Liver (tissue), 9 donors: Measurements from ENCODE around the gene LMOD2. TPM values are rescaled to one million over a fixed set of nuclear protein-coding genes. Genes with fewer than 3 reads are reported as not detected.

ENCODE experiments used
- DNase-seq: peaks from one replicate; pipeline ENCODE4 v3.0.0-alpha.2; 2017; ENCODE audit warnings: low spot score
- H3K27ac ChIP-seq, 2 donors: one replicate each; pipeline ENCODE4 v1.7.0; 2013; ENCODE audit warnings: inconsistent platforms in 2 of 2, low read length in 2 of 2, control low read depth in 1 of 2, low read depth in 1 of 2, mild to moderate bottlenecking in 1 of 2
- H3K27me3 ChIP-seq, 4 donors: one replicate each; pipeline versions ENCODE4 v1.6.1 to v1.7.0; 2013; ENCODE audit warnings: low read length in 3 of 4, inconsistent platforms in 1 of 4, mild to moderate bottlenecking in 1 of 4, moderate library complexity in 1 of 4; ENCODE audit not compliant: control insufficient read depth in 4 of 4, insufficient read depth in 4 of 4
- H3K36me3 ChIP-seq, 4 donors: one replicate each; pipeline versions ENCODE4 v1.6.1 to v1.7.0; 2013; ENCODE audit warnings: low read length in 3 of 4, mild to moderate bottlenecking in 3 of 4, low read depth in 1 of 4, moderate library complexity in 1 of 4; ENCODE audit not compliant: control insufficient read depth in 4 of 4, insufficient read depth in 3 of 4
- H3K4me1 ChIP-seq, 4 donors: one replicate each; pipeline versions ENCODE4 v1.6.1 to v1.7.0; 2013; ENCODE audit warnings: low read length in 3 of 4, mild to moderate bottlenecking in 3 of 4, moderate library complexity in 1 of 4; ENCODE audit not compliant: control insufficient read depth in 4 of 4, insufficient read depth in 4 of 4
- H3K4me3 ChIP-seq, 3 donors: one replicate each; pipeline versions ENCODE4 v1.6.1 to v1.7.0; 2013; ENCODE audit warnings: low read length in 3 of 3, control low read depth in 1 of 3, low read depth in 1 of 3, mild to moderate bottlenecking in 1 of 3
- H3K9ac ChIP-seq, 2 donors: one replicate each; pipeline ENCODE4 v1.7.0; 2013; ENCODE audit warnings: low read length in 2 of 2, mild to moderate bottlenecking in 2 of 2, moderate library complexity in 2 of 2, control low read depth in 1 of 2, low read depth in 1 of 2
- H3K9me3 ChIP-seq, 4 donors: one replicate each; pipeline versions ENCODE4 v1.6.1 to v1.7.0; 2013; ENCODE audit warnings: low read length in 3 of 4; ENCODE audit not compliant: control insufficient read depth in 4 of 4
- ATF3 ChIP-seq: IDR thresholded peaks from 2 replicates; pipeline ENCODE4 v1.6.1; 2016; ENCODE audit warnings: antibody characterized with exemption
- CTCF ChIP-seq: fragments of 150-350 bp; IDR thresholded peaks from 2 replicates; pipeline ENCODE4 v1.5.1; 2017; ENCODE audit warnings: improper control_type of control experiment, low read depth, low read length; ENCODE audit not compliant: missing input control
- EGR1 ChIP-seq, 2 donors: IDR thresholded peaks; 2 replicates each; pipeline ENCODE4 v1.6.1; 2016 to 2018; ENCODE audit warnings: antibody characterized with exemption in 2 of 2, low read depth in 2 of 2
- FOXA1 ChIP-seq: IDR thresholded peaks from 2 replicates; pipeline ENCODE4 v1.6.1; 2016; ENCODE audit warnings: antibody characterized with exemption
- GABPA ChIP-seq, 2 donors: IDR thresholded peaks in 1 of 2; conservative IDR thresholded peaks in 1 of 2; 2 replicates each; pipeline ENCODE4 v1.6.1; 2016; ENCODE audit warnings: antibody characterized with exemption in 2 of 2, mild to moderate bottlenecking in 1 of 2, moderate library complexity in 1 of 2
- HNF4G ChIP-seq: IDR thresholded peaks from 2 replicates; pipeline ENCODE4 v1.6.1; 2016; ENCODE audit warnings: antibody characterized with exemption
- MAX ChIP-seq: IDR thresholded peaks from 2 replicates; pipeline ENCODE4 v1.6.1; 2016; ENCODE audit warnings: antibody characterized with exemption
- RAD21 ChIP-seq, 2 donors: IDR thresholded peaks; 2 replicates each; pipeline ENCODE4 v1.6.1; 2016; ENCODE audit warnings: antibody characterized with exemption in 2 of 2, mild to moderate bottlenecking in 2 of 2
- REST ChIP-seq: IDR thresholded peaks from 2 replicates; pipeline ENCODE4 v1.6.1; 2016; ENCODE audit warnings: antibody characterized with exemption, mild to moderate bottlenecking
- SP1 ChIP-seq: IDR thresholded peaks from 2 replicates; pipeline ENCODE4 v1.6.1; 2018; ENCODE audit warnings: antibody characterized with exemption, mild to moderate bottlenecking
- TAF1 ChIP-seq: conservative IDR thresholded peaks from 2 replicates; pipeline ENCODE4 v1.6.1; 2016; ENCODE audit warnings: antibody characterized with exemption, mild to moderate bottlenecking
- YY1 ChIP-seq: IDR thresholded peaks from 2 replicates; pipeline ENCODE4 v1.6.1; 2016; ENCODE audit warnings: antibody characterized with exemption, mild to moderate bottlenecking
- WGBS: extraction: QIAGEN DNeasy Blood & Tissue Kit; methylation state at CpG from one replicate; pipeline ENCODE4 v1.1.7; 2013; 5-methylcytosine and 5-hydroxymethylcytosine counted together
- polyA plus RNA-seq, 2 donors: library from polyadenylated mRNA; stranded (reverse) in 1 of 2; unstranded in 1 of 2; fragments of 200-250 nt in 1 of 2; fragments of >200 nt in 1 of 2; fragmentation: Nextera tagmentation in 1 of 2; extraction: Ambion mirVana in 1 of 2; gene quantifications; one replicate each; pipeline versions ENCODE4 v1.2.1 to v1.2.3, GENCODE V29; 2013 to 2015
- total RNA-seq, 2 donors: library from RNA; depleted of rRNA; stranded (reverse); fragments of >200 nt; gene quantifications; one replicate each; pipeline ENCODE4 v1.2.3, GENCODE V29; 2014
- donor health status: healthy.
- donor health status: healthy.
- donor health status: healthy.
- donor health status: healthy.
- donor health status: healthy.

The LMOD2 gene
- total and polyA plus RNA-seq, 4 donors: not detected

GRCh38 chr7:123608991-123609882 is 46.4 kb upstream of the LMOD2 start:
- no peaks in the 10 kb centered on the region for H3K9me3 ChIP-seq
- TF ChIP-seq SP1: no peak
- TF ChIP-seq REST: no peak
- TF ChIP-seq CTCF: no peak
- no peak for TF ChIP-seq ATF3
- no peak for TF ChIP-seq TAF1
- no peak for TF ChIP-seq RAD21 (IDR thresholded peaks at IDR 0.05)
- no peak for TF ChIP-seq GABPA (IDR thresholded peaks at IDR 0.05 in 1 of 2, conservative IDR thresholded peaks at IDR 0.05 in 1 of 2)
- no peak for TF ChIP-seq EGR1 (IDR thresholded peaks at IDR 0.05; ENCODE audit: low read depth in 2 of 2)
- TF ChIP-seq YY1: no peak
- no peak for TF ChIP-seq FOXA1
- no peak for TF ChIP-seq HNF4G
- H3K27me3 ChIP-seq: no peaks in the 10 kb centered on the region
- H3K9ac ChIP-seq: no peak overlapping the region
- peaks cover 0 to 3% (median 0%) of the 10 kb centered on the region in 4 donors for H3K4me1 ChIP-seq
- H3K36me3 ChIP-seq: no peaks in the 10 kb centered on the region
- H3K27ac ChIP-seq: no peak overlapping the region
- WGBS: 92% methylated on average over 5 of the region's 5 CpGs
- H3K4me3 ChIP-seq: no peak overlapping the region
- DNase-seq: no peak

- Histone ChIP-seq H3K9me3 (no peaks in the 10 kb centered on the region), H3K36me3 (no peaks in the 10 kb centered on the region), H3K4me3 (no peak overlapping the region), H3K27ac (no peak overlapping the region), H3K4me1 (peaks cover 0 to 3% (median 0%) of the 10 kb centered on the region in 4 donors), H3K9ac (no peak overlapping the region), H3K27me3 (no peaks in the 10 kb centered on the region)
- no peak for TF ChIP-seq MAX
- DNase-seq: no peak
- WGBS: 90% methylated on average over 2 of the region's 2 CpGs
Observed at GRCh38 chr7:123609883-123610239, 45.8 kb upstream of the LMOD2 start.
